ENCODE results near the gene TMED8.

TMED8 gene

DNA sequence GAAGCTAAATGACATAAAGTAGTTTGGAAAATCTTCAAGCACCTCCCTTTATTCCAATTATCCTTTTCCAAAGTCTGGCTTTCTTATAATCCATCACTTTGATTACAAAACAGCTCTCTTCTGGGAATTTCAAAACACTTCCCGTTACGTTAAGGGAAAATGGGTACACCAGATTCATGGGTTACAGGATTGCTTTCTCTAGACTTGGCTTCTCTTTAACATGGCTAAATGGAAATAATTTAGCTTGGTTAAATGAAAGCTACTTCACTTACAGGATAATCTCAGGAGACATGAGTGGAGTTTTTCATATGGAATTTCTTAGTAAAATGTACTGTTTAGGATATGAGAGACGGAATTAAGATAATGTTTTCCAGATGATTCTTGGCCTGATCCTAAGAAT, 41.3 kb downstream of the TMED8 start:
- TF ChIP-seq, protein P1, sequence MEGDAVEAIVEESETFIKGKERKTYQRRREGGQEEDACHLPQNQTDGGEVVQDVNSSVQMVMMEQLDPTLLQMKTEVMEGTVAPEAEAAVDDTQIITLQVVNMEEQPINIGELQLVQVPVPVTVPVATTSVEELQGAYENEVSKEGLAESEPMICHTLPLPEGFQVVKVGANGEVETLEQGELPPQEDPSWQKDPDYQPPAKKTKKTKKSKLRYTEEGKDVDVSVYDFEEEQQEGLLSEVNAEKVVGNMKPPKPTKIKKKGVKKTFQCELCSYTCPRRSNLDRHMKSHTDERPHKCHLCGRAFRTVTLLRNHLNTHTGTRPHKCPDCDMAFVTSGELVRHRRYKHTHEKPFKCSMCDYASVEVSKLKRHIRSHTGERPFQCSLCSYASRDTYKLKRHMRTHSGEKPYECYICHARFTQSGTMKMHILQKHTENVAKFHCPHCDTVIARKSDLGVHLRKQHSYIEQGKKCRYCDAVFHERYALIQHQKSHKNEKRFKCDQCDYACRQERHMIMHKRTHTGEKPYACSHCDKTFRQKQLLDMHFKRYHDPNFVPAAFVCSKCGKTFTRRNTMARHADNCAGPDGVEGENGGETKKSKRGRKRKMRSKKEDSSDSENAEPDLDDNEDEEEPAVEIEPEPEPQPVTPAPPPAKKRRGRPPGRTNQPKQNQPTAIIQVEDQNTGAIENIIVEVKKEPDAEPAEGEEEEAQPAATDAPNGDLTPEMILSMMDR (conservative IDR thresholded peaks at IDR 0.05; ENCODE audit: low read length) = no peak
- DNase-seq (ENCODE audit: low read depth) = no peak
- H3K4me3 ChIP-seq (ENCODE audit: low read length) = no peak overlapping the region

DNA sequence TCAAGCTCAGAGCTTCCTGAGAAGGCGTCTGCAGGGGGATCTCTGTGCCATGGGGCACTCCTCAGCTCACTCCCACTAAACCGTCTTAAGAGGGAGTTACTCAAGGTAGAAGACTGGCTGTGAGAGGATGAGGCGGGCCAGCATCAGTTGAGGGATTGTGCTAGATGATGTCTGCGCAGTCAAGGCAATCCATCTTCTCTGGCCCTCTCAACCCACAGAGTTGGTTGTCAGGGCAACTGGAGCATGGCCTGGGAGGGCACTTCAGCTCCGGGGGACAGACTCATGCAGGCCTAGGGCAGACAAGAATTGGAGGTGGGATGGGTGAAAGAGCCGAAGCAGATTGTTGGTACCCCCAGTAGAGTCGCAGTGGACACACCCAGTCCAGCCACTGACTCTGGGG, 47.0 kb downstream of the TMED8 start:
- H3K4me3 ChIP-seq (ENCODE audit: low read length) = no peak overlapping the region
- no peak for DNase-seq (ENCODE audit: low read depth)
- TF ChIP-seq, protein P1 (conservative IDR thresholded peaks at IDR 0.05; ENCODE audit: low read length) = no peak

DNA sequence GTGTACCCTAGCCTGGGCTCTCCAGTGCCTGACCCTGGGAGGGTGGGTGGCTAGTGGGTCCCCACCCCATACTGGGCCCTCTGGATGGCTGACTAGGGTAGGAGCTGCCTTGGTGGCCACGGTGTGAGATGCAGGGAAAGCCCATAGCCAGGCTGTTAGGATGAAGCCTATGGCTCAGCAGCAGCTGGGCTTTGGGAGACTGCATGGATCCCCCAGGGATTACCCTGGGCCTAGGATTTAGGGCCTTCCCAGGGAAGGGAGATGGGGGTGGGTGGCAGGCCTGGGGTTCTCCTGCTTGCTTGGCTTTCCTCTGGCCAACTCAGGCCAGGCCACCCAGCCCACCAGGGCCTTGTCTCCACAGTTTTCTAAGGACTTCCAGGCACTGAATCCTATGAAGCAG, 49.8 kb downstream of the TMED8 start:
- no peak for DNase-seq (ENCODE audit: low read depth)
- TF ChIP-seq, protein P1 (conservative IDR thresholded peaks at IDR 0.05; ENCODE audit: low read length) = no peak
- no peak overlapping the region for H3K4me3 ChIP-seq (ENCODE audit: low read length)

DNA sequence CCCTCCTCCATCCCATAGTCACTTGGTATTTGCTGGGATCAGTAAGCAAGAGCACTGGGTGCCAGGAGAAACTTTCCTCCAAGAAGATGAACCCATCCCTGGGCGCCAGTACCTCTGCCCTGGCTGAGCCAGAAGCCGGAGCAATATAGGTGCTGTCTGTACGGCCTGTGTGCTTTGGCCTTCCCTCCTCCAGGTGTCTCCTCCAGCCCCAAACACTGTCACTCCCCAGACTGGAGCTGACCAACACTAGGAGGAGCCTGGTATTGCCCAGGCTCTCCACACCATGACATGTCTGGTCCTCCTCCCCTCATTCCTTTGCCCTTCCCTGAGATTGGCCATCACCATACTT, 51.2 kb downstream of the TMED8 start:
- DNase-seq (ENCODE audit: low read depth) = no peak
- H3K4me3 ChIP-seq (ENCODE audit: low read length) = no peak overlapping the region
- TF ChIP-seq, protein P1 (conservative IDR thresholded peaks at IDR 0.05; ENCODE audit: low read length) = no peak

DNA sequence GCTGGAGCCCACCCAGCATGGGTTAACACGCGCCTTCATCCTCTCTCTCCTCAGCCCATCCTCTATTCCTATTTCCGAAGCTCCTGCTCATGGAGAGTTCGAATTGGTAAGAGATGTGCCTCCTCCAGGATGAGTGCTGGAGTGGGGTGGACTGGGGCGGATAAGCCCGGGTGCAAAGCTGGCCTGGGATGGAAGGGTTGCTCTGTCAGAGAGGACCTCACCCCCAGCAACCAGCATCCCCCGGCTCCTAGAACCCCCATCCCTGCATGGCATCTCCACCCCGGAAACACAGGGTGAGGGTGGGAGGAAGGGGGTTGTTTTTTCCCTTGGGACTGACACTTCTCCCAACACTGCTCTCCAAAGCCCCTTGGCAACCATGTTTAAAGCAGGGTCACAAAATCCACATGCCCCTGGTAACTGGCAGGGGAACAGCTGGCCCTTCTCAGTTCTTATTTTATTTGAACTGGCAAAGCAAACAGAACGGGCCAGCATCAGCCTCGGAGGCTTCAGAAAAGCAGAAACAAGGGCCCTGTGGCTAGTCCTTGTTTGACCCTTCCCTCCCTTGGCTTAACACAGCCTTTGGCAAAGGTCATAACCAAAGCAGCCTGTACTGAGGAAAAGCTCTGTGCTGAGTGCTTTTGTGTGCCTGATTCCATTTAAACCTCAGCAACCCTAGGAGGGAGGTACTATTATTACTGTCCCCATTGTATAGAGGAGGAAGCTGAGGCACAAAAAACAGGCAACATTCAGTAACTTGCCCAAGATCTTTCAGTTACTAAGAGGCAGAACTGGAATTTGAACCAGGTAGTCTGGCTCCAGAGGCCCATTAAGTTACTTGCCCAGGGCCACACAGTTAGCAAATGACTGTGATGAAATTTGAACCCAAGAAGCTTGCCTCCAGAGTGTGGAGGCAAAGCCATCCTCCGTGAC, 51.8 kb downstream of the TMED8 start:
- TF ChIP-seq, protein P1 (conservative IDR thresholded peaks at IDR 0.05; ENCODE audit: low read length) = no peak
- no peak for DNase-seq (ENCODE audit: low read depth)
- no peak overlapping the region for H3K4me3 ChIP-seq (ENCODE audit: low read length)

DNA sequence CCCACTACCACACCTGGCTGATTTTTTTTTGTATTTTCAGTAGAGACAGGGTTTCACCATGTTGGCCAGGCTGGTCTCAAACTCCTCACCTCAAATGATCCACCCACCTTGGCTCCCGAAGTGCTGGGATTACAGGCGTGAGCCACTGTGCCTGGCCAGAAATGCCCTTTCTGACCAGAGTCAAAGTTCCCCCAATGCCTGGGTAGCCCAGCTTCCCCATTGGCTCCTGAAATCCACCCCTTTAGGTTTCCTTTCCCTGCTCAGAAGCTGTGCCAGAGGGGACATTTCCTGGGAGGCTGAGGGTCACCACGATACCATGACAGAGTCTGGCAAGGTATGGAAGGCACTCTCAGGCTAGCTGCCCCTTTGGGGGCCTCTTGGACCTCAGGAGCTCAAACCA, 52.6 kb downstream of the TMED8 start:
- TF ChIP-seq, protein P1 (conservative IDR thresholded peaks at IDR 0.05; ENCODE audit: low read length) = no peak
- DNase-seq (ENCODE audit: low read depth) = no peak
- H3K4me3 ChIP-seq (ENCODE audit: low read length) = no peak overlapping the region

DNA sequence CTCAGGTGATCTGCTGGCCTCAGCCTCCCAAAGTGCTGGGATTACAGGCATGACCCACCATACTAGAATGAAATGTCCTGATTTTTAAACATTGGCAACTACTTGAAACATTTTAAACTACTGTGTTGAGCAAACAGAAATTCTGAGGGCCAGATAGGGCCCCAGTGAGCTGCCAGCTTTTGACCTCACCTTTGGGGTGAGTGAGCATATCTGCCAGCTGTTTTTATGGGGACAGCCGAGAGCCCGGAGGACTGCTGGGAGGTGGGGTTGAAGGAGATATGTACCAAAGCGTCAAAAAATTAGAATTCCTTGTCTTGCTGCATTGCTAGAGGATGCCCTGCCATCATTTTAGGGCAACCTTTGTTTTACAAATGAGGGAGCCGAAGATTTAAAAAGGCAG, 53.3 kb downstream of the TMED8 start:
- TF ChIP-seq, protein P1 (conservative IDR thresholded peaks at IDR 0.05; ENCODE audit: low read length) = no peak
- H3K4me3 ChIP-seq (ENCODE audit: low read length) = no peak overlapping the region
- DNase-seq (ENCODE audit: low read depth) = no peak

All from AG10803 (cell line).